Measurements from ENCODE around the gene ALG8.
"Not testable (repeated sequence)": the region's sequence is repeated elsewhere in the genome, so short reads cannot be mapped to it uniquely, and the experiment has no call there.

ALG8 gene

DNA sequence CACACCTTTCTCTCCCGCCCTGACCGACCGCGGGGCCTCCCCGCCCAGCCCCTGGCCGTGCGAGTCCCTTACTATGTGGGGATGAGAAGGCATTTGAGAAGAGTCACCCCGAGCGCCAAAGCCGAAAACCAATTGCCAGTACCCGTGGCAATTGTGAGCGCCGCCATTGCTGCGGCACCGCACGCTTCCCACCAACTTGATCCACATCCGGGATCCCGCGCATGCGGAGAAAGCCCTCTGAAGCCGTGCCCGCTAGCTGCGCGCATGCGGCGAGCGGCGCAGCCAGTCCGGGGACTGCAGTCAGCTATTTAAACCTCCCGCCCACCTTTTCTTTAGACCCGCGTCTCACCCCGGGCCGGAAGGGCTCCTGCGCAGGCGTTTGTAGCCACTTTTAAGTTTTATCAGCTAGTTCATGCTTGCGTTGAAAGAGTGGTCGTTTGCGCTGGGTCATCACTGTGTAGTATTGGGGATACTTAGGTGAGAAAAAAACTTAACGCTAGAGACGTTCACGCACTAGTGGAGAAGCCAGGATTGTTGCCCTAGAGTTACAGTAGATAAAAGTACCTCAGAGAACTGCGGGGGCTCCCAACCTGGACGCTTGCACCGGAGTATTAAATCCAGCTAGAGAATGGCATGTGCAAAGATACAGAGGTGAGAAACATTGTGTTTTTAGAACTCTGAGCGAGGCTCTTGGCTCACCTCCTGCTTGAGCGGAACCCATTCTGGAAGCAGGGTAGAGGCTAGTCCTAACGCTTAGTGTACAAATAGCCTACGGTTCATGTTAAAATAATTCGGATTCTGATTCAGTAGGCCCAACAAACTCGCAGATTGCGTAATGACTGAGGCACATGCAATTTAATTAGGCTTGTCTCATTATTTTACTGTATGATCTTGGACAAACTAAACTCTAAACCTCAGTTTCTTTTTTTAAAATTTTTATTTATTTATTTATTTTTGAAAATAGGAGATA, at the start of gene ALG8:
ALG8 (minus strand) TSS at position 205 of the 970 bp plus-strand sequence; CDS start at position 167, 38 bp downstream.
- DNase-seq (ENCODE audit: low read depth): peak; percentile 90

DNA sequence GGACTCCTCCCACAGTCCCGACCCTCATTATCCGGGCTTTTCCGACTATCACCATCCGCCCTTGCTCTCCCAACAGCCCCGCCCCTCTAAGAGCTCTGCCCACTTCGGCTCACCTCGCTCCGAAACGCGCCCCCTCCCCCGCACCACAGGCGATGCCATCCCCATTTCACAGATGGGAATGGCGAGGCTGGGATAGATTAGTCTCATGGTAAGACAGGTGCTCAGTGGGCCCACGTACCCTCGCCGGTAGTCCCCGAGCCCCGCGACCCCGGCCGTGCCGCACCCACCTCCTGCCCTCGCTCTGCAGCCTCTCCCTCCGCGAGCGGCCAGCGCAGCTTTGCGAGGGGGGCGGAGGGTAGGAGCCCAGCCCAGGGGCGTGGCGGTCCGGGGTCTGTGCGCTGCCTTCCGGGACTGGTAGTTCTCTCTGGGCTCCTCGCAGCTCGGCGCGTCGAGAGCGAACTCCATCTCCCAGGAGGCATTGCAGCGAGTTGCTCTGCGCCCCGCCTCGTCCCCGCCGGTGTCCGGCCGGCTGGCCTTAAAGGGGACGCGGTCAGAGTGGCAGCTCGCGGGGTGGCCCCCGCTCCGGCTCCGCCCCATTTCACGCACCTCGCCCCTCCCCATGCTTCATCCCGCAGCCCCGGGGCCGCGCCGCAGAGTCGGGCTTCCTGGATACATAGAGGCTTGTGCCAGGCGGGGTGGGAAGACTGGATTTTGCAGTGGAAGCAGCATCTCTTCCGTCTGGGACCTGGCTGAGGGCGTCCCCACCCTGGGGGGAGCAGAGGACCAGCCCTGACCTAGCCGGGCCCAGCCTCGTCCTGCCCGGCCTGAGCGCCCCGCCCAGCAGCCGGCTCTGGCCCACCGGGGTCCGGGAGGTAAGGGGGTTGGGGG, 49.1 kb upstream of the ALG8 start, which contains the start of the genes KCTD21 and USP35:
KCTD21 (minus strand) TSS at position 341 of the 888 bp plus-strand sequence. CDS start 14,072 bp downstream, outside the sequence.
USP35 (plus strand) TSS at position 634 of the 888 bp plus-strand sequence. CDS start 7,327 bp downstream, outside the sequence.
- DNase-seq (ENCODE audit: low read depth): peak; percentile 86

DNA sequence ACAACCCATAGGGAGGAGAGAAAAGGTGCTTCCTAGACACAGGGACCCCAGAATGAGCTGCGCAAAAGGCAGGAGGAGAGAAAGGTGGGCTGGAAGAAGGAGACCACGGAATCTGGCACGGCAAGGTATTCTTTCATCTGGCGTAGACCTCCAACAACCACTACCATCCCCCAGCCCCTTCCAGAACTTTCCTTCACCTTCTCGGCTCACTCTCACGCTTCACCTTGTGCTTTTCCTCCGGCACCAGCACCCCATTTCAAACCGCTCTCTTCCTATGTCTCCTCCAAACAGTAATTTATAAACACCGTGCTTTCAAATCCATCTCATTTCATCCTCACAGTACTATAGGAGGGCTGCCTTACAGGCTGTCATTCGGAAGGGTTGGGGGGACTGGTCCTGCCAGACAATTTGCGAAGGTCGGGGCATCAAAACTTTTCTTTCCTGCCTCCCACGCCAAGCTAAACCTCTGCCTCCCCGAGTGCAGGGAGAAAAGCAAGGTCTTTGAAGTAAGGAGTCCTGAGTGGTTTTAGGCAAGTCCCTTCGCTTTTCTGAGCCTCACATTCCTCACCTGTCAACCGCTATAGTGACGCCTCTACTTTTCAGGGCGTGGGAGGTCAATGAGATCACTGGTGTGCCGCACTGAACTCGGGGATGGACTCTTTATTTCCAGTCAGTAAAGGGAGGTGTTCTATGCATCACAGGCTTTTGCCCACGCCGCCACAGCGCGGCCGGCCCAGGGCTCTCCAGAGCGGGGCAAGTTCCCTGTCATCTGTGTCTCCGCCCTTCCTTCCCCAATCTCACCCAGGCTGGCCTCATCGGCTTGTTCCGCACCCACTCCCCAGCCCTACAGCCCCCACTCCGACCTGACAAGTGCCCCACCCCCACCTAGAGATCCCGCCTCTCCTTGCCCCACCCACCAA, 48.2 kb upstream of the ALG8 start:
- peak; percentile 57 for DNase-seq (ENCODE audit: low read depth)

DNA sequence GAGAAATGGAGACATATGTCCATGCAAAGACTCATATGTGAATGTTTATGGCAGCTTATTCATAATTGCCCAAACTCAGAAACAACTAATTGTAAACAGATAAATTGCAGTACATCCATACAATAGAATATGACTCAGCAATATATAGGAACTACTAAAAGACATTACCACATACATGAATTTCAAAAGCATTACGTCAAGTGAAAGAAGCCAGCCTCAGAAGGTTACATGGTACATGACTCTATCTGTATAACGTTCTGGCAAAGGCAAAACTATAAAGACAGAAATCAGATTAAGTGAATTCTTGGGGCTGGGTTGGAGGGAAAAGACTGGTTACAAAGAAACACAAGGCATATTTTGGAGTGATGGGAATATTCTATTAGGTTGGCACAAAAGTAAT, 41.8 kb upstream of the ALG8 start:
- DNase-seq (ENCODE audit: low read depth): no peak

DNA sequence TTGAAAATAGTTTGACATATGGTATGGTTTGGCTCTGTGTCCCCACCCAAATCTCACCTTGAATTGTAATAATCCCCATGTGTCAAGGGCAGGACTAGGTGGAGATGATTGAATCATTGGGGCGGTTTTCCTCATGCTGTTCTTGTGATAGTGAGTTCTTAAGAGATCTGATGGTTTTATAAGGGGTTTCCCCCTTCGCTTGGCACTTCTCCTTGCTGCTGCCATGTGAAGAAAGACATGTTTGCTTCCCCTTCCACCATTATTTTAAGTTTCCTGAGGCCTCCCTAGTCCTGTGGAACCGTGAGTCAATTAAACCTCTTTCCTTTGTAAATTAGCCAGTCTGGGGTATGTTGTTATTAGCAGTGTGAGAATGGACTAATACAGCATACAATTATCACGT, 41.3 kb upstream of the ALG8 start:
- DNase-seq (ENCODE audit: low read depth): no peak

DNA sequence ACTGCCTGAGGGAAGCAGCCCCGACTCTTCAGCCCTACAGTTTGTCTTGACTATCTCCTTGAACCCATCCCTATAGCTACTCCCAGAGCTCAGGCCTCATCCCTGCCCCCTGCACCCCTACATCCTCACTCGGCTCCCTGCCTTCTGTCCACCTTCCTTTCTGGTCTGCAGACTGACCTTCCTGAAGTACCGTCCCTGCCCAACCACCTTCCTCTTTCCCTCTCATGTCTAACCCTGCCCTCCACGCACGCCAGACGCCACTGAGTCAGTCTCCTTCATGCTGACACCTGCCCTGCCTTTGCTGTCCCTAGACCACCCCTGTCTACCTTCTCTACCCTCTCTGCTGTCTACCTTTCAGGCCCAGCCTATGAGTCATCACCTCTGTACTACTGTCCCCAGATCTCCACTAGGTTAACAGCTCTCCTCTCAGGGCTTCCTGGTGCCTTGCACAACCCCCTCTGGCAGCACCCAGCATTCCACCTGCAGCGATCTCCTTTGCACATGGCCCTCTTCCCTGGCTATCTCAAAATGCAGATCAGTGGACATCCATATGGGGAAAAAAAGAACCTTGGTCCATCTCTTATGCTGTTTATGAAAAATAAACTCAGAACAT, 40.1 kb upstream of the ALG8 start:
- DNase-seq (ENCODE audit: low read depth): no peak

DNA sequence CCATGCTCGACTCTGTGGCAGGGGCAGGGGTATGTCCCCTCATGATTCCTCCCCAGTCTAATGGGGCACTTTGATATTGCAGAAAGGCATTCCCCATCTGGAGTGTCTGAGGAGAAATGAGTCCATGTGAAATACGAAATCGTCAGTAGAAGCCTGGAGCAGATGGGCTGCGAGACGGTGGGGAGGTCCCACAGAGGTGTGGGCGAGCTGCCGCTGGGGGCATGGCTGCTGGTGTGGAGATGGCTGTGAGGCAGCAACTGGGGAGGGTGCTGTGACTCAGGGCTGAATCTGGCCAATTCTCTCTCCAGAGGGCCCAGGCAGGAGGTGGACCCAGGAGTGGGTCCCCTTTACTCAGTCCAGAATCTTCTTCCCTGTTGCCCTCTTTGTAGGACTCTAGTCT, 37.8 kb upstream of the ALG8 start:
- DNase-seq (ENCODE audit: low read depth): no peak

DNA sequence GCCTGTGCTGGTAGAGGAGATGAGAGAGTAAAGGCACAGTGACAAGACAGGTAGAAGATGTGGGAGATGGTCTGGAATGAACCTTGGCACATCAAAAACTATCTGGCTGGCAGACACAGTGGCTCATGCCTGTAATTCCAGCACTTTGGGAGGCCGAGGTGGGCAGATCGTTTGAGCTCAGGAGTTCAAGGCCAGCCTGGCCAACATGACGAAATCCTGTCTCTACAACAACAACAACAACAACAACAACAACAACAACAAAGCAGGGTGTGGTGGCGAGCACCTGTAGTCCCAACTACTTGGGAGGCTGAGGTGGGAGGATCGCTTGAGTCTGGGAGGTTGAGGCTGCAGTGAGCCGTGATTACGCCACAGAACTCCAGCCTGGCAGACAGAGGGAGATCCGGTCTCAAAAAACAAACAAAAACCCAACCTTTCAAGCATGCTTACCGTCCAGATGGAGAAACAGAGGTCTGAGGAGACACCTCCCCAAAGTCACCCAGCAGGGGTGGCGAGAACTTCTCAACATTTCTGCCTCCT, 37.2 kb upstream of the ALG8 start:
- no peak for DNase-seq (ENCODE audit: low read depth)

DNA sequence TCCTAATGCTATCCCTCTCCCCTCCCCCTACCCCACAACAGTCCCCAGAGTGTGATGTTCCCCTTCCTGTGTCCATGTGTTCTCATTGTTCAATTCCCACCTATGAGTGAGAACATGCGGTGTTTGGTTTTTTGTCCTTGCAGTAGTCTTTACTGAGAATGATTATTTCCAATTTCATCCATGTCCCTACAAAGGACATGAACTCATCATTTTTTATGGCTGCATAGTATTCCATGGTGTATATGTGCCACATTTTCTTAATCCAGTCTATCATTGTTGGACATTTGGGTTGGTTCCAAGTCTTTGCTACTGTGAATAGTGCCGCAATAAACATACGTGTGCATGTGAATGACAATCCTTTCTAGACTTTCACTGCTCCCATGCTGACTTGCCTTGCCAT, 36.4 kb upstream of the ALG8 start:
- not testable (repeated sequence) for DNase-seq (ENCODE audit: low read depth)

DNA sequence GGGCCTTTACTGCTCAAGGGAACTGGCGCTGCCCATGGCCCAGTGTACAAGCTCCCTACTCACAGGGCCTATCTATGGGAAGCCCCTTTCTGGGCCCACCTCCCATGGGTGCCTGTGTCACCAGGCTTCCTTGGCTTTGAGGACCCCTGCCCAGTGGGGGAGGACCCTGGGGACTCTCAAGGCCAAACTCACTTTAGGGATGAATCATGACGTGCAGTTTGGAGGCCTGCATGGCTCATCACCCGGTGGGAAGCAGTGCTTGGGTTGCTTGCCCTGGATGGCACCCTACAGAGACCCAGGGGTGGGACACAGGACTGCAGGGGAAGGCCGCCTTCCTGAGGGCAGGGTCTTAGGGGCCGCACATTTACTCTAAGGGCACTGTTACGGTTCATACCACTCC, 32.5 kb upstream of the ALG8 start:
- no peak for DNase-seq (ENCODE audit: low read depth)

DNA sequence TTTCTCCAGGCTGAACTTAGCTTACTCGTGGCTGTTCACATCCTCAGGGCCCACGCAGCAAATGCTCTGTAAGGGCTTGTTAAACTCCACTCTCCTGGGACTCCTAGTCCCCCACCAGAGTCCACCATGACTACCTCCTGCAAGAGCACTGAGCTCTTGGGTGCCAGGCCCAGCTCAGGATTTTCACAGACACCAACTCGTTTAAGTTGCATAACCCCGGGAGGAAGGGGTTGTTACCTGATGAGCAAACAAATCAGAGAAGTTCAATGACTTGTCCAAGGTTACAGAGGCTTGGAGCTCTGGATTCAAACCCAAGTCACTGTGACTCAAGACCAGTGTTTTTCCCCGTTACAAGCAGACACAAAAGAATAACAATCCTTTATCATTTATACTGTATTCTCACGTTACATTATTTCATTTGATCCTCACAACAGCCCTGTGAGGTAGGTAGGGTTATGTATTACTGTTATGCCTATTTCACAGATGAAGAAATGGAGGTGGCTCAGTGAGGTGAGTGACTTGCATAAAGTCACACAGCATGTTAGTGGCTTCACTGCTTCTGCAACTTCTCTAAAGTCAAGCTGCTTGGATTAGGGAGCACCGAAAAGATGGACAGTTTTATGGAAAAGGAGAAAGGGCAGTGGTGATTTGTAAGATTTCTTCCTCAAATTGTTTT, 31.6 kb upstream of the ALG8 start:
- DNase-seq (ENCODE audit: low read depth): no peak

DNA sequence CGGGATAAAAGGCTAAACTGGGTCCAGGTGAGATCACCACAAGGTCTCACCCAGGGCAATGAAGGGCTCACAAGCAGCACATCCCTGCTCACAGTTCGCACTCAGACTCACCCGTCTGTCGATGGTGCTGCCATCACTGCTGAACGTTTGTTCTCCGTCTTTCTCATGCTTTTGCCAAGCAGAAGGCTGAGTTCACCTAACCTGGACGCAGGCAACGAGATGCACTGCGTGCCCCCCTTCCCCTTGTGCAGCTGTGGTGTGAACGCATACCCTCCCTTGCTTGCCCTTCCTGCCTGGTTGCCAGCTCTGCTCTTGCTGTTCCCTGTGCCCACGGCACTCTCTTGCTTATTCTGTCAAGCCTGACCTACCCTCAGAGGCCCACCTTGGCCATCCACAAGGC, 31.0 kb upstream of the ALG8 start:
- no peak for DNase-seq (ENCODE audit: low read depth)

DNA sequence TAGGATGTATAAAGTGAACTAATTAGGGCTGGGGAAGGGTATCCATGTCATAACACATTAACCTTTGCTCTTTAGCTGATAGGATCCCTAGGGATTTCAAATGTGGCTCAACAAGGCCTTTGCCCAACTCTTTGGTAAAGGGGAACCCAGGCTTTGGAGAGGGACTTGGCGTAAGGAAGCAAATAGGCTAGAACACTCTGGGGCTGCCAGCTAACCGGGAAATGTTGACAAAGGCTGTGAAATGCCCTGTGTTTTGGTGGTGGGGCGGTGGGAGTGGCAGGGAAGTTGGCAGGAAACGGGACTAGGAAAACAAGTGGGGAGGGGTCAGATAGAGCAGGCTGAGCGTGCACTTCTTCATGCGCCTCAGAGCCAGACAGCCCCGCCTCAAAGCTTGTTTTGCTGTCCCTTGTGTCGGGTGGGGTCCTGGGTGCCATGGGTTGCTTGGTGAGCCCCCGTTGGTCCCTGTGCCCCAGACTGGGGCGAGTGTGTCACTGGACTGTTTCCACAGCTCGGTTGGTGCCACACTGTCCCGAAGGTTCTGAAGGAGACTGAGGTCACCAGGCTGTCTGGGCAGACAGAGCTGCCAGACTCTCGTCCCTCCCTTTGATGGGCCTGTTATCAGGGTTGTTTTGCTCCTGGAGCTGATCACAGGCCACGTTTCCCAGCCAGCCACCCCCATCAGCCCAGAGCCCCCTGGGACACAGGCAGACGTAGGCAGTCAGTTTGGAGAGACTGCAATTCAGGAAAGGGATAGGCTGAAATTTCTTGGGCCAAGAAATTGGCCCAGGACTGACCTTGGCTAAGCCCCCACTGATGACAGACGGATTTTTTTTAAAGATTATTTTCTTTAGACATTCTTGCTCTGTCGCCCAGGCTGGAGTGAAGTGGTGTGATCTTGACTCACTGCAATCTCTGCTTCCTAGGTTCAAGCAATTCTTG, 29.4 kb upstream of the ALG8 start:
- DNase-seq (ENCODE audit: low read depth): no peak

DNA sequence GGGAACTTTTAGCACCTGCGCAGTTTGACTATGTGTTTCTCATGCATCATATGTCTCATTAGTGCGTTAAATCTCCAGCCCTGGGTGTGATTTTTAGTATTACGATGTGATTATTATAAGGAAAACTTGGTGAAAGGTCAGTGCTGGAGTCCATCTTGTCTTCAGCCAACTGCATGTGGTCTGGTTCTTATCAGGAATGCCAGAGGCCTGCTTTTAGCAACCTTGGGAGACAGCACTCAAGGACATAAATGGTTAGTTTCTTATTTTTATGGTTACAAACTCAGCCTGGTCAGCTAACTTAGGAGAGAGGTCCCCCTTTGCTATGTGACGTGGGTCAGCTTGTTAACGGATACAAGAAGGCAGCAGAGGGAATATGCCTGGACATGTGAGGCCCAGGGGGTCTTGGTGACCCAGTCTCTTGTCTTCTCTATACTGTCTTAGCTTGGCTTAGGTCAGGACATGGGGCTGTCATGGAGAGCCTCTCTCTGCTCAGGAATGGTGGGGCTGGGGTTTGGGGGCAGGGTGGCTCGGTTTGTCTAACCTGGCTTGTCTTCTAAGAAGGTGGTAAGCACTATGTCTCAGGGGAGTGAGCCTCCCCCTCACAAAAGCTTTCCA, 27.5 kb upstream of the ALG8 start:
- no peak for DNase-seq (ENCODE audit: low read depth)

DNA sequence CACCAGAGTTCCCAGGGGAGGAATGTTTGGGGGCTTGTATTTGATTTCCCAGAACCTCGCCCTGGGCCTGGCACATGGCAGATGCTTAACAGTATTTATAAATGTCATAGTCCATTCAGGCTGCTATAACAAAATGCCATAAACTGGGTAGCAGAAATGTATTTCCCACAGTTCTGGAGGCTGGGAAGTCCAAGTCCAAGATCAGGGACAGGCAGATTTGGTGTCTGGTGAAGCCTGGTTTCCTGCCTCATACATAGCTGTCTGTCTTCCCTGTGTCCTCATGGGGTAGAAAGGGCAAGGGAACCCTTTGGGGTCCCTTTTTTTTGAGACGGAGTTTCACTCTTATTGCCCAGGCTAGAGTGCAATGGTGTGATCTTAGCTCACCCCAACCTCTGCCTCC, 25.0 kb upstream of the ALG8 start:
- DNase-seq (ENCODE audit: low read depth): no peak

DNA sequence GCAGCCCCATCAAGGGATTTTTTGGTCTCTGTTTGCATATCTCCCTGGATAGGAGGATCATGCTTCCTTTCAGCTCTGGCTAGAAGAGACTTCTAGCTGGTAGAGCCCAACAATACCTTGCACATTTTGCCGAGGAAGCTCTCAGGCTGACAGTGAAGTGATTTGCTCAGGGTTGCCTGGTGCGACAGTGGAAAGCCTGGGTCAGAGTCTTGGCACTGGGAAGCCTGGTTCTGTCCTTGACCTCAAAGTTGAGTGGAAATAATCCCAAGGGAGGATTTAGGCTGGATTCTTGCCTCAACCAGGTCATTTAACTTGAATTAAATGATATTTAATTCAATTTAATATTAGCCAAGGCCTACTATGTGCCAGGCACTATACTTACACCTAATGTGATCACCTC, 24.4 kb upstream of the ALG8 start:
- DNase-seq (ENCODE audit: low read depth): no peak

DNA sequence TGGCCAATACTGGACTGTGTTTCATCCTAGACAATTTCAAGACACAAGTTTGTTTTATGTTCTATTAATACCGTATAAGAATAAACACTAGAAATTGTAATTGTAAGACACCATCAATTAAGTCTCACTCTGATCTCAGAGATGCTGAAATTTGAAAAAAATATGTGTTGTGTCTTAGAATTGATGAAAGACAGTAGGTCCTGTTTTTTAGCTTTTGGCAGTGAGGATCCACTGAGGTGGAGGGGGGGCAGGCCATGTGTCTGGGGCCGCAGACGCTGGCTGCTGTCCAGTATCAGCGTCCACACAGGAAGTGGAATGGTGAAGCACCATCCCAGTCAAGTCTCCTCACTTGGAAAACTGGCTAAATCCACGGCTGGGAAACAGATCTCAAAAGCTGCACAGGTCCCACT, 22.5 kb upstream of the ALG8 start:
- DNase-seq (ENCODE audit: low read depth): no peak

DNA sequence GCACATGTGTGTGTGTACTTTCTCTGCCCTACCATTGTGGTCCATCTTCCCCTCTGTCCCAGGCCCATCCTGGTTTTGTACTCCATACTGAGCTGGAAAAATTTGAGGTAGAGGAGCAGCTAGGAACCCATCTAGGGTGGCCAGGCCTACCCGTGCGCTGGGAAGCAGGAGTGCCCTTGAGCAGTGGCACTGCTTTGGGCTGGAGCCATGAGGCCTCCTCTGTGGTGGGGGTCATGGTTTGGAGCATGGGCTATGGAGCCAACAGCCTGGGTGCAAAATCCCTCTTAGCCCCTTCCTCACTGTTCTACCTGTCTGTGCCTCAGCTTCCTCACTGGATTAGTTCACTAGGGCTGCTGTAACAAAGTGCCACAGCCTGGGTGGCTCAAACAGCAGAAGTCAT, 21.9 kb upstream of the ALG8 start:
- no peak for DNase-seq (ENCODE audit: low read depth)

DNA sequence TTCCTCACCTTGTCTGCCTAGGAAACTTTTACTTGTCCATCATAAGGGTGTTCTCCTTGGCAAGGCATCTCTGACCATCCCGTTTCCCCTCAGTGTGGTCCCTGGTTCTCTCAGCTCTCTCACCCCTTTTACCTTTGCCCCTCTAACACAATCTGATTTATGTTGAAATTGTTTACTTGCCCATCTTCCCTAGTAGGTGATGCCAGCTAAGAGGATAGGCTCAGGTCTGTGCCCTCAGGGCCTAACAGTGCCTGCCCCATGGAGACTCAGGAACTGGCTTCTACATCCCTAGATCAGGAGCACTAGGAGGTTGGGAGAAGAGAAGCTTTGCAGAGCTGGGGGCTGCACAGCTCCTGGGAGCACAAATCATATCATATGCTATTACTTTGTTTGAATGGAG, 21.1 kb upstream of the ALG8 start:
- no peak for DNase-seq (ENCODE audit: low read depth)

All from T-helper 22 cell (primary cell).